ENCODE measurements around the gene ASAP3.

DNA sequence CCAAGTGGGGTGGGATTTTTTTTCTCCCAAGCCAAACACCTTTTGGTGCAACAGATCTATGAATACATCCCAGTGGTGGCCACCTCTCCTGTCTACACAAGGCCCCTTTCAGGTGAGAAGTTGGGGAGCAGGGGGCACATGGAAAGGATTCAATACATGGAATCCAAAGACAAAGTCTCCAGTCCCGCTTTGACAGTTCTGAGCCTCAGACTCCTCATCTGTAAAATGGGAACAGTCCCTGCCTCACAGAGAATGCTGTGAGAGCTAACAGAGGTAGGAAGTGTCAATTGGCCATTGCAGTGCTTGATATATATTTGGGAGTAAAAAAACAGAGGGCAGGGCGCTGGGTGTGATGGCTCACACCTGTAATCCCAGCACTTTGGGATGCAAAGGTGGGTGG is 87.6 kb downstream of the ASAP3 start:
- TF ChIP-seq, protein P1, sequence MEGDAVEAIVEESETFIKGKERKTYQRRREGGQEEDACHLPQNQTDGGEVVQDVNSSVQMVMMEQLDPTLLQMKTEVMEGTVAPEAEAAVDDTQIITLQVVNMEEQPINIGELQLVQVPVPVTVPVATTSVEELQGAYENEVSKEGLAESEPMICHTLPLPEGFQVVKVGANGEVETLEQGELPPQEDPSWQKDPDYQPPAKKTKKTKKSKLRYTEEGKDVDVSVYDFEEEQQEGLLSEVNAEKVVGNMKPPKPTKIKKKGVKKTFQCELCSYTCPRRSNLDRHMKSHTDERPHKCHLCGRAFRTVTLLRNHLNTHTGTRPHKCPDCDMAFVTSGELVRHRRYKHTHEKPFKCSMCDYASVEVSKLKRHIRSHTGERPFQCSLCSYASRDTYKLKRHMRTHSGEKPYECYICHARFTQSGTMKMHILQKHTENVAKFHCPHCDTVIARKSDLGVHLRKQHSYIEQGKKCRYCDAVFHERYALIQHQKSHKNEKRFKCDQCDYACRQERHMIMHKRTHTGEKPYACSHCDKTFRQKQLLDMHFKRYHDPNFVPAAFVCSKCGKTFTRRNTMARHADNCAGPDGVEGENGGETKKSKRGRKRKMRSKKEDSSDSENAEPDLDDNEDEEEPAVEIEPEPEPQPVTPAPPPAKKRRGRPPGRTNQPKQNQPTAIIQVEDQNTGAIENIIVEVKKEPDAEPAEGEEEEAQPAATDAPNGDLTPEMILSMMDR (IDR thresholded peaks at IDR 0.05; ENCODE audit: low read length): no peak
- TF ChIP-seq EZH2phosphoT487 (IDR thresholded peaks at IDR 0.05; ENCODE audit: low read length): no peak
- TF ChIP-seq EZH2 (optimal IDR thresholded peaks at IDR 0.05; ENCODE audit: low read depth, low read length): no peak

Data from MM.1S (cell line).